Stimulated activated CD4-positive, alpha-beta T cell treated with anti-CD3 and anti-CD28 coated beads, Interleukin-1b, Interleukin-23, amount 100 ng/mL, for 4 hours (primary cell): Measurements from ENCODE around the gene MMP2.
A peak's percentile ranks its signal among the peaks of the same experiment; 100 is the strongest.

ENCODE experiments used
- DNase-seq, 2 donors: peaks; one replicate each; pipeline ENCODE4 v3.0.0-alpha.2; 2020; ENCODE audit warnings: low read depth in 2 of 2

Gene MMP2

DNA sequence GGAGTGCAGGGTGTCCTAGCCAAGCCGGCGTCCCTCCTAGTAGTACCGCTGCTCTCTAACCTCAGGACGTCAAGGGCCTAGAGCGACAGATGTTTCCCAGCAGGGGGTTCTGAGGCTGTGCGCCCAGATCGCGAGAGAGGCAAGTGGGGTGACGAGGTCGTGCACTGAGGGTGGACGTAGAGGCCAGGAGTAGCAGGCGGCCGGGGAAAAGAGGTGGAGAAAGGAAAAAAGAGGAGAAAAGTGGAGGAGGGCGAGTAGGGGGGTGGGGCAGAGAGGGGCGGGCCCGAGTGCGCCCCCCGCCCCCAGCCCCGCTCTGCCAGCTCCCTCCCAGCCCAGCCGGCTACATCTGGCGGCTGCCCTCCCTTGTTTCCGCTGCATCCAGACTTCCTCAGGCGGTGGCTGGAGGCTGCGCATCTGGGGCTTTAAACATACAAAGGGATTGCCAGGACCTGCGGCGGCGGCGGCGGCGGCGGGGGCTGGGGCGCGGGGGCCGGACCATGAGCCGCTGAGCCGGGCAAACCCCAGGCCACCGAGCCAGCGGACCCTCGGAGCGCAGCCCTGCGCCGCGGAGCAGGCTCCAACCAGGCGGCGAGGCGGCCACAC is at the start of gene MMP2:
TSS of gene MMP2 (plus strand) at position 372 of the 603 bp plus-strand sequence. CDS start 282 bp downstream, outside the sequence.
- DNase-seq = no peak

DNA sequence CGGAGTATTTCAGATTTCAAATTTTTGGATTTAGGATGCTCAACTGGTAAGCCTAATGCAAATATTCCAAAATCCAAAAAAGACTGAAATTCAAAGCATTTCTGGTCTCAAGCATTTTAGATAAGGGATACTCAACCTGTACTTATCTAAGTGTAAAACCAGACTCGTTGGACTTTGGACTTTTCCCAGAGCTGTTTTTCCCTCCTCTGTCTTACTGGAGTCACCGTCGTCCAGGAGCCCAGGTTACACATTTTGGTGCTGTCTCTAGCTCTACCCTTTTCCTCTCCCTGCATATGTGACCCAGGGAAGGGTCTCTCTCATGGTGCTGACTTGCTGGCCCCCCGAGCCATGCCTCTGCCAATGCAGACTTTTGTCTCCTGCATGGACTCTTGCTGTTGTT is 46.0 kb upstream of the MMP2 start:
- no peak for DNase-seq

DNA sequence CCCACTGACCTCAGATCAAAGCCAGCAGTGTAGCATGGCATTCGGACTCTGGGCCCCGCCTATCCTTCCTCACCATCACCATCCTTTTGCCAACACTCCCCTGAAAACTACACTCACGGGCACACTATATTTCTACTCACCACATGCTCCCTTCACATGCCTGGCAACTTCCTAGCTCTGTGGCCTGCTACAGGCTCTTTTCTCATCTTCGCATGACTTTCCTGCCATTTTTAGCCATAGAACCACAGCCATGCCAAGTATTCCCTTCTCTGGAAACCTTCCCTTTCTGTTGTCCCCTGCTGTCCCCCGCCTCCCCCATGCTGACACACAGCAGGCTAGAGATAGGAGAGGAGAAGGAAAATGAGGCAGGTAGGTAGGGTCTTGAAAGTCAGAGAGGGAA is 45.5 kb upstream of the MMP2 start:
- DNase-seq = no peak

DNA sequence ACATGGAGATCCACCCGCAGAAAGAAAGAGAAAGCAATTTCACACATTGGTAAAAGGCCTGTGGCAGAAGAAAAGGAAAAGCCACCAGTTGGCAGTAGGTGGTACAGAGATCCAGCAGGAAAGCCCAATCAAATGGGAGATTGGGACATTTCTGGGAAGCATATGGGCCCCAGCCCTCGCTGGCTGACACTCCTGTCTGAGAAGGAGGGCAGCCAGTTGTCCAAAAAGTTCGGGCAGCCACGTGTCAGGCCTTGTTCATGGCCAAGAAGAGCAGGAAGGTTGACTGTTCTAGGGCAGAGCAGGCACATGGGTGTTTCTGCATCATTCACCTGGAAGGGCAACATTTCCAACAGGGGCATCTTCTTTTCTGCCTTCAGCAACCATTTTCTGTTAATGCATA is 45.0 kb upstream of the MMP2 start:
- no peak for DNase-seq

DNA sequence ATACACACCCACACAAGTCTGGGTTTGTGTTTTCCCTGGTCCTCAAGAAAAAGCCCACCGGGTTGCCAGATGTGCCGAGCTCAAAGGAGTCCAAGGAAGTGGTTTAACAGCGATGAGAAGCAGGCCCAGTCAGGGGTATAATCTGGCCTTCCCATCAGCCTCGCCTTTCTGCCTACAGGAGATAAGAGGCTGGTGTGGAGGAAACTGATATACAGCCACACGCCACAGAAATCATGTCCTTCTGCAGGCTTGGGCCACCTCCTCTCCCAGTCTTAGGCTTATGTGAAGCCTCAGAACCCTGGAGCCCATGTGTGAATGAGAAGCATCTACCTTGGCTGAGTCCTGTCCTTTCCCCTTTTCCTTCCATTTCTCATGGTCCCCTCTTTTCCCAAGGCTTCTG is 43.6 kb upstream of the MMP2 start:
- DNase-seq = no peak

DNA sequence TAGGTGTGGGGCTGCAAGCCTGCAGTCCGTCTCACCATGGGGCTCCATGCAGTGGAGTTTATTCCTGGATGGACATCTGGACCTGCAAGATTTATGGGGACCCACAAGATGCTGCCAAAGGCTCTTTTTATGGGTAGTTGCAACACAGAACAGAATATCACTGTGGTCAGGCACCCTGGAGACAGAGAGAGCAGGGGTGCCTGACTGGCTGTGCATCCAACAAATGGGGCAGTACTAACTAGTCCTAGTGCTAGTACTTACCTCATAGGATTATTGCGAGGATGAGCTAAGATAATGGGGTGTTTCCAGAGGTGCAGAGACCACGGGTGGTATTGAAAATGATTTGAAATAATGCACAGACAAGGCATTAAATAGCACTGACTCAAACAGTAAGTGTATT is 42.4 kb upstream of the MMP2 start:
- DNase-seq = no peak

DNA sequence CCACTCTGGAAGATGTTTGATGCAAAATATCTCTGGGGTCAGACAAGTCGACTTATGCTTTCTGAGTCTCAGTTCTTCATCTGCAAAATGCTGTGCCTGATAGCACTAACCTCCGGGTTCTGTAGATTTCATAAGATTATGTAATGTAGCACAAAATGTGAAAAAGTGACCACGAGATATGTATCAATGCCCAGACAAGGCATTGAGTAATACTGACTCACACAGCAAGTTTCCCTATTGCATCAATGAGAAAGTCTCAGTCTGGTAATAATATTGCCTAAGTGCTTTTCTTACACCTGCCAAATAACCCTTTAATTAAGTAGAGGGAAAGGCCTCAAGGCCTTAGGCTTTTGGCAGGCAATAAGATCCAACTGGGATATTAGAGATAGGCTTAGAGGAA is 41.4 kb upstream of the MMP2 start:
- DNase-seq = no peak

DNA sequence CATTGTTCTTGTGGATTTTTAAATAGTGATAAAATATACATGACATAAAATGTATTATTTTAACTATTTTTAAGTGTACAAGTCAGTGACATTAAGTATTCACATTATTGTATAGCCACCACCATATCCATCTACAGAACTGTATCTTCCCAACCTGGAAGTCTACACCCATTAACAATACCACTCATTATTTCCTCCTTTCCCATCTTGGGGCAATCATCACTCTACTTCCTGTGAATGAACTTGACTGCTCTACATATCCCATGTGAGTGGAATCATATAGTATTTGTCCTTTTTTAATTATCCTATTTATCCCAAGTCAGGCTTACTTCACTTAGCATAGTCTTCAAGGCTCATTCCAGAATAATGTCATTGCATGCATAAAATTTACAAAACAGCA is 40.7 kb upstream of the MMP2 start:
- DNase-seq = no peak

DNA sequence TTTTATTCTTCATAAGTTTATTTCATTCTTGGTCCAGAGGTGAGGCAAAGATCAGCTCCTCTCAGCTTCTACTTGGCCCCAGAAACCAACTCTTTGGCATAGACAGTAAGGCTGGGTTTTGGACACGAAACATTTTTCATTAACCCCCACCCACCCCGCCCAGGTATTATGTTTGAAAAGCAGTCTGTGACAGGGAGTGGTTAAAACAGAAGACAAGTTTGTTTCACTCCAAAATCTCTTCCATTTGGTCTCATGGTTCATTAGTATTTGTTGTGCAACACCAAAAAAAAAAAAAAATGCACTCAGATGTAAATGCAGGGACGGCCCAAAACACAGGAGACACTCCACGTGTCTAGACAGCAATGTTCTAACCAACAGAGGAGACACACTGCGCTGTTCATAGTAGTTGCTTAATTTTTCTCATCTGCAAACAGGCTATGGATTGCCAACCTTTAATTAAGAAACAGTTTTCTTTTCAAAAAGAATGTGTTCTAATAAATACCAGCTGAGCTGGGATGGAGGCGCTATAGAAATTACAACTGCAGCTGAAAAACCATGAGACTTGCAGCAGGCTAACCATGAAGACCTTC is 39.8 kb upstream of the MMP2 start:
- no peak for DNase-seq

DNA sequence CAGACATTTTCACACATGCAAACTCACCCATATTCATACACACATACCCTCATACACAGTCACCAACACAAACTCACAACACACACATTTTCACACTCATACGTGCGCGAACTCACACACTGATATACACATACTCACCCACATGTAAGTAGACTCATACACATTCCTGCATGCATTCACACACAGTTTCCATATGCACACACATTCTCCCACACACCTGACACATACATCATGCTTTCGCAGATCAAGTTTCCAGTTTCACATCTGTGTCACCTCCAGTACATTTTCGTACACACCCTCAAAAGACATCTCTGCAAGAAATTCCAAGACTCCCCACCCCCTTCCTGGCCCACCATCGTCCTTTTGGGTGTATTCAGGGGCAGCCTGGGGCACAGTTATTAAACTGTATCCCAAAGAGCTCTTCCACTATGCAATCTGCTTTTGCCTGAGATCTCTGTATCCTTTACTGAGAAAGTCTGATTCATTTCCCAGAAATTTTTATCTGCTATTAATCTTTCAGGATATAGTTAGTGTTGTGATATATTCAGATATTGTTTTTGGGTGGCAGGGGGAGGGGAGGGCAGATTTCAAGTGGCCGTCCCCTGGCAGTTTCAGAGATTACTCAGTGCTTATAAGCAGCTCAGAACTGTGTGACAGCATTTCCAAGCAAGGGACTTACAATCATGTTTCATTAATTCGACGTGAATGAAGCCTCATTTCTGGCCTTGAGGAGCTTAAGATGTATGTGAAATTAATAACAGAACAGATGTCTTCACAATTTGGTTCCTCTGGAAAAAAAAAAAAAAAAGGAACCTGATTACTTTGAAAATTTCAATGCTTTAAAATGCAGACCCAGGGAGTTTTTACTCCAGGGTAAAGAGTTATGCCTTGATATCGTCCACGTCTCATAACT is 35.3 kb upstream of the MMP2 start:
- no peak for DNase-seq

DNA sequence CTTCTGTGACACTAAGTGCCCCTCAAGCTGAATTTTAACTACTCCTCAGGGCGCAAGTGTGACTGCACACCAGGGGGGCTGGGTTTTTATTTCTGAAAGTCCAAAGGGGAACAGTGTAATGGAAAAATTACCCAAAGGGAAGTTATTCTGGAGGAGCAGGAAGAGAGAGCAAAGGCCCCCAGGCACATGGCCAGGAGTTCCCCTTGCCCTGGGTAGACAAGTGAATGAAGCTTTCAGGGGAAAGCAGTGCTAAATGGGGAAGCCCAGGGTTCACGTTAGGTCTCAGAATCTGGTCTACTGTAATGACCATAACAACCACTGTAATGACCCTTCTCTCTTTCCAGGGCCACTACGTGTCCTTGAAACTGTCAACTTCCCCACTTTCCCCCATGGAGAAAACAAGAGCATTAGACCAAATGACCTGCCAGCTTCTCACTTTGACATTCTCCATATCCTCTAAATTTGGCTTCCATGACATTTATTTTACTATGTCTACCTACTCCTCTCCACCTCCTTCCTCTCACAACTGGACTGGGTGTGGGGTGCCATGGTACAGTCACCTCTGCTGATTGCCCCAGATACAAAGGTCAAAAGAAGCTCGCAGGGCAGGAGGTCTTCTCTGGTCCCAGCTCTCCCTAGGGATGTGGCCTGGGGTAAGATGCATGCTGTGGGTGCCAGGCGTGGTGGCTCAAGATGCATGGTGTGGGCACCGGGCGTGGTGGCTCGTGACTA is 34.1 kb upstream of the MMP2 start:
- no peak for DNase-seq

DNA sequence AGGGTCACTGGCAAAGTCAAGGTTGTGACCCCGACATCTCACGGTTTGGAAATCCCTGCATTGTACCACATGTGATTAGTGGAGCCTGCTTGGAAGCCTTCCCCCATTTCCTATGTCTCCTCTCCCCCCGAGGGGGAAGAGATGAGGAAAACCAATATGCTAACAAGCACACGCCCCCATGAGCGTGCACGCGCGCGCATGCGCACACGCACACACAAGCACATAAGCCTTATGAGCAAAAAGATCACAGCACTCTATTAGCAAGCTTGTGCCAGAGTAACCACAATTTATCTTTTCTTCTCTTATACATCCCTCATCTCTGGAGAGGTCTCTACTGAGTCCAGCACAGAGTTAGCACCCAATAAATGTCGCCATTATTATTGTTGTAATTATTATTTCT is 31.8 kb upstream of the MMP2 start:
- DNase-seq = no peak

DNA sequence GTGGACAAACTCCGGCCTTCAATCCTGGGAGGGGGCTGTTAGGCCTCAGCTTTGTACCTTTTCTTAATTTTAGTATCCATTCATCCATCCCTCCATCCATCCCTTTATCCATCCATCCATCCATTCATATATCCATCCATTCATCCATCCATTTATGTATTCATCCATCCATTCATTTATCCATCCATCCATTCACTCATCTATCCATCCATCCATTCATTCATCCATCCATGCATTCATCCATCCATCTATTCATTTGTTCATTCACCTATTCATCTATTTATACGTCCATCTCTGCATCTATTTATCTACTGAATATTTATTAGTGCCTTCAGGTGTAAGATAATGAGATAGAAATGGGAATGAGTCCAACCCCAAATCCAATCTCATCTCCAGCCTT is 26.0 kb upstream of the MMP2 start:
- no peak for DNase-seq

DNA sequence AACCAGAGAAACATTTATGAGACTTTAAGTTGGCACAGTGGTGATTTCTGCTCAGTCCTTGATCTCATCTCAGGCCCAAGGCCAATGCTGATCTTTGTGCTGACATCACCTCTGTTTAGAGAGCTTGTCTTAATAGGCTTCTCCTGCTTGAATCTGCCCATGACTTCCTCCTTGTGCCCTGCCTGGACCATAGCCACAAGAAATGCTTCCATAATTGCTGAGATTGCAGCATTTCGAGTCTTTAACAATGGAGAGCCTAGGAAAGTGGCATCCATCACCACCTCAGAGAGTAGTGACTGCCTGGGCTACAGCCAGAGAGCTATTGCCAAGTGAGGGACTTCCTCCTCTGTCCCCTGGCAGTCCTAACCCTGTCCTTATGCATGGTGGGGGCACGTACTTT is 25.1 kb upstream of the MMP2 start:
- DNase-seq = no peak

DNA sequence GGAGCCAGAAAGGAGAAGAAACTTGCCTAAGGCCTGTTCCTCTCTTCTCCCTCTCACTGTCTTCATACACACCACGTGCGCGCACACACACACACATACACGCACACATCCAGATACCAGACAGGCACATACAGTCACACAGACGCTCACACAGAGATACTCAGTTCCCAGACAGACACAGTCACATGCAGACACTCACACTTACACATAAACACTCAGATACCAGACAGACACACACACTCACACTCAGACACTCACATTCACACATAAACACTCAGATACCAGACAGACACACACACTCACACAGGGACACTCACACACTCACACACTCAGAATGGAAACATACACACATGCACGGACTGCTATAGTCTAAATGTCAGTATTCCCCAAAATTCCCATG is 24.1 kb upstream of the MMP2 start:
- DNase-seq = no peak

DNA sequence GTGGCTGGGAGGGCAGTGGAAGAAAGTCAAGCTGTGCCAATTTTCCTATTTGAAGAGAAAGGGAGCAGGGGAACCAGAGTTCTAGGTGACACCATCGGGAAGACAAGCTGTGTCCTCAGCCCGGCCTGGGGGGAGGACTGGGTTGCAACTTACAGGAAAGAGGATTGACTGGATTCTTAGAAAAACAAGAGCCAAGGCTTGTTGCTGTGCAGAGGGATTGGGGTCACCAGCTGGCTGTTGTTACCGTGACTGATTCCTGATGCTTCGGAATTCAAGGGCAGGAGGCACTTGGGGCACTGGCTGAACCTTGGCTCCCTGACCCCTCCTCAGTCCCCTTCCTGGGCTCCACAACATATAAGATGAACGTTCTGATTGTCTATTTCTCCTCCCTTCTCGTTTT is 16.8 kb upstream of the MMP2 start:
- no peak for DNase-seq

DNA sequence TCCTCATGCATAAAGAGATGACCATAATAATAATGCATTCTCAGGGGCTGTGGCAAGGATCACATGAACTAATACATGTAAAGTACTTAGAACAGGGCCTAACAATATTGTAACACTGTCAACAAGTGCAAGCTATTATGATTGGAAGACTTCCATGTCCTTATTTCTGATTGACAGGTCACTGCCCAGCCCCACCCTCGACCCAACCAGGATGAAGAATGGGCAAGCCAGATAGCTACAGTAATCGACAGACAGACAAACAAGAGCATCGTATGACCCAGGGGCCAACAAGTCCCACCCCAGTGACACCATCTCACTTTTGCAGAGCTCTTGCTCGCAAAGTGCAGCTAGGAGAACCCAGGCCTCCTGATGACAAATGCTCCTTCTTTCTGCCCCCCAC is 14.6 kb upstream of the MMP2 start:
- DNase-seq = no peak

DNA sequence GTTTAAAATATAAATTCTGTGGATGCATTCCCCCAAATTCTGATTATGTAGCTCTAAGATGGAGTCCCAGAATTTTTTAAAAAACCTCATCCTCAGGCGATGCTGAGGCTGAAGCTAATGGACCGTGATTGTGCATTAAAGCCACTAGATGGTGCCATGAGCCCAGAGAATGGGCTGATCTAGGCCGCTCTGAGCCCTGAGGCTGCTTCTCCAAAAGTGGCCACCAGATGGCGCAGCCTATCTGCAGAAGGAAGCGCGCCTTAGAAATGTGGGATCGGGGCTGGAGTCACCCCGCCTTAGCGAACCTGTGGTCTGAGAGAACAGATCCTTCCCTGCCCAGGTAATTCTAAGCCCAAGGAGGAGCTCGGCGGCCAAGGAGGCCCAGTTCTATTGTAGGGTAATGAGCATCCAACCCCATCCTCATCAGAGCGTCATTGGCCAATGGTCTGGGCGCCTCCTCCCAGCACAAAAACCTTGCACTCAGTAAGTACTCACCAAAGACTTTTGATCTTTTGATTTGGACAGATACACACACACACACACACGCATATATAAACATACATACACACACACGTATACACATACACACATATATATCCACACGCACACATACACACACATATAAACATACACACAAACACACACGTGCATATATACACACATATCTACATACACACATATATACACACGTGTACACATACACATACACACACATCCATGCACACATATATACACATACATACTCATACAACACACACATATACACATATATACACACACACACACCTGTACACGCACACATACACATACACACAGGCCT is 13.7 kb upstream of the MMP2 start:
- peak; percentile 78 to 80 for DNase-seq

DNA sequence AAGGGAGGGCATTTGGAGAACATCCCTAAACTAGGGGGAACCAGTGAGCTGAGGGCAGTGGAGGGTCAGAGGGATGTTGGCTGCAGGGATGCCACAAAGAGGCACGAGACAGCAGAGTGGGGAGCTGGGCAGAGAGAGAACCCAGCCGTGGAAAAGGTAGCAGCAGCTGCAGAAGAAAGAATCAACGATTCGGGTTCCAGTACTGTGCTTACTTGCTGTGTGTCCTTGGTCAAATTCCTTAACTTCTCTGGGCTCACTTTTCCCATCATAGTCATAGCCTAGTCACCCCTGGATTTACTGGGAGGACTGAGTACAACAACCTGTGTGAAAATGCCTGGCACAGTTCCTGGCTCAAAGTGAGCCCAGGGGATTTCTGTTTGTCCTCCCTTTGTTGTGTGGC is 12.8 kb upstream of the MMP2 start:
- DNase-seq = no peak

DNA sequence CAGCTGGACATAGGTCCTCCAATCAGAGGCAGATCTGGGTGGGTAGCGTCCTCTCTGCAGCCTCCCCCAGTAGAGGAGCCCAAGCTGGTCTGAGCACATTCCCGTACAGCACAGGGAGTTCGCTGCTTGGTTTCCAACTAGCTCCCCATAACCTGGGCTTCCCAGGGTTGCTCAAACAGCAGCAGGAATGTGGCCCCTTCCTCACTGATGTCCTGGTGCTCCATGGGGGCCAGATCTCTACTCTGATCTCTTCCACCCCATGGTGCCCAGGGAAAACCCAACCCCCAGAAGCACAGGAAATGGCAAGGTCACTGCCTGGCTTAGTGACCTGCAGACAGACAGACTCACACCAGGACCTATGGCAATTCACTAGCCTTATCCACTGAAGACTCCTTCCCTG is 11.1 kb upstream of the MMP2 start:
- no peak for DNase-seq

DNA sequence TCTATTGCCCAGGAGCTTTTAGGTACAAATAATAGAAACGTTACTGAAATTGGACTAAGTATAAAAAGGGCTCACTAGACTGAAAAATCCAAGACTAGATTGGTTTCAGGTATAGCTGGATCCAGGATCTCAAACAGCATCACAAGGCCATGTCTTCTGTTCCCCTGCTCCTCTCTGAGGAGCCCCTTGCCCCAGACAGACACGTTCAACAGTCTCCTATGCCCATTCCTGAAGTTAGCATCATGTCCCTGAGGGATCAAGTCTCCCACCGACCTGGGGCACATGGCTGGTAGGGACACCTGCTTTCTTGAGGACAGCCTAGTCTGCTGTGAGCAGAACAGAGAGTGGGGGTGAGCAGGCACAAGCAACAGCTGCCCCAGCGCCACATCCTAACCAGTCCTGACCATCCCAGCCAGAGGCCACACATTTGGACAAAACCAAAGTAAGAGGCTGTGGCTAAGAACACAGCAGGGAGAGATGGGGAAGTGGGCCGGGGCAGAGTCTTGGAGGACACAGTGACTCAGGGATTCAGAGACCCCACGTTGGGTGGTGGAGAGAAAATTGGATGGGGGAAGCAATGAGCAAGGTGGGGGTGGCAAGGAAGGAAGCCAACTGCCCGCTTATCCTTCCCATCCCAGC is 10.5 kb upstream of the MMP2 start:
- no peak for DNase-seq
